AG04450 (cell line): Measurements from ENCODE around the gene PTPRCAP. TPM values are rescaled to one million over a fixed set of nuclear protein-coding genes. Genes with fewer than 3 reads are reported as not detected.
A peak's percentile ranks its signal among the peaks of the same experiment; 100 is the strongest.

Source experiments
- CTCF ChIA-PET: fragments of 300-600, 350-600 bp; formaldehyde crosslinking; extraction: SDS; loops from one replicate; lab custom pipeline; 2022; ENCODE audit warnings: antibody characterized with exemption, inconsistent platforms; lab: Charles Lee
- POLR2A ChIA-PET: fragments of 350-600 bp; formaldehyde crosslinking; extraction: SDS; loops from one replicate; lab custom pipeline; 2021; ENCODE audit warnings: antibody characterized with exemption, inconsistent platforms; lab: Yijun Ruan, JAX
- DNase-seq: peaks from one replicate; pipeline ENCODE4 v3.0.0-alpha.2; 2011; ENCODE audit warnings: low read depth, low spot score
- H3K27ac ChIP-seq: one replicate; pipeline ENCODE4 v1.5.1; 2012; ENCODE audit warnings: low read depth, low read length, control low read depth
- H3K27me3 ChIP-seq: one replicate; pipeline ENCODE4 v1.6.0; 2012; ENCODE audit warnings: low read length; ENCODE audit not compliant: control insufficient read depth, insufficient read depth
- H3K4me3 ChIP-seq: 2 replicates; pipeline ENCODE4 v1.5.1; 2011; ENCODE audit warnings: mild to moderate bottlenecking, low read depth, low read length, control low read depth
- H3K9me3 ChIP-seq: 2 replicates; pipeline ENCODE4 v1.5.1; 2012; ENCODE audit warnings: low read length; ENCODE audit not compliant: control insufficient read depth, insufficient read depth
- polyA plus RNA-seq: library from polyadenylated mRNA; depleted of rRNA; stranded (reverse); fragments of >200 nt; gene quantifications from 2 replicates; pipeline ENCODE4 v1.2.3, GENCODE V29; 2011
- TF ChIP-seq, protein P1 (sequence below): IDR thresholded peaks from 2 replicates; pipeline ENCODE4 v1.5.1; 2011; ENCODE audit warnings: low read depth, low read length, control low read depth, inconsistent platforms

PTPRCAP gene
- polyA plus RNA-seq, 1 experiment, result 0.07 TPM

DNA sequence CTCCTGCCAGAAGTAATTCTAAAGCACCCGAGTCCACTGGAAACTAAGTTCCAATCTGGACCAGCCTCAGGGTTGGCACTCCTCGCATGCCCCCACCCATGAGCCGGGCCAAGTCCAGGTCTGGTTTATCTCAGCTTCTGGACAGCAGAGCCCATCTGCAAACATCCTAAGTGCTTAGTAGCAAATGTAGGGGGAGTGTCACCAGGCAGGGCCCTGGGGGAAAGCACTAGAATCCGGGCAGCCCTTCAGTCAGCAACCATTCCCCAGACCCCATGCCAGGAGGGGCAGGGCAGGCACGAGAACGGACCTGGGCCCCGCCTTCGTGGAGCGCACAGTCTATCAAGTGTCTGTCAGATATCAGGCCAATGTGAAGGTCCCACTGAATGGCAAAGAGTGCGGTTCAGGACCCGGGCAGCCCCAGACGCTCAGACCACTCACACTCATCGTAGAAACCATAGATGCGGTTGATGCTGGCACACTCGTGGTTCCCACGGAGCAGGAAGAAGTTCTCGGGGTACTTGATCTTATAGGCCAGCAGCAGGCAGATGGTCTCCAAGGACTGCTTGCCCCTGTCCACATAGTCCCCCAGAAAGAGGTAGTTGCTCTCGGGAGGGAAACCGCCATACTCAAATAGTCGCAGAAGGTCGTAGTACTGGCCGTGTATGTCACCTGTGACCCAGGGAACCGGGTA lies 37.1 kb downstream of the PTPRCAP start:
- POLR2A ChIA-PET, result interaction anchor here (0.6 to 2.5 kb wide), 3 partner anchors 8 to 28 kb away, joined by 3 to 30 read pairs (median 5); partner anchors contain the start of genes CLCF1, RAD9A and RPS6KB2
- TF ChIP-seq, protein P1, sequence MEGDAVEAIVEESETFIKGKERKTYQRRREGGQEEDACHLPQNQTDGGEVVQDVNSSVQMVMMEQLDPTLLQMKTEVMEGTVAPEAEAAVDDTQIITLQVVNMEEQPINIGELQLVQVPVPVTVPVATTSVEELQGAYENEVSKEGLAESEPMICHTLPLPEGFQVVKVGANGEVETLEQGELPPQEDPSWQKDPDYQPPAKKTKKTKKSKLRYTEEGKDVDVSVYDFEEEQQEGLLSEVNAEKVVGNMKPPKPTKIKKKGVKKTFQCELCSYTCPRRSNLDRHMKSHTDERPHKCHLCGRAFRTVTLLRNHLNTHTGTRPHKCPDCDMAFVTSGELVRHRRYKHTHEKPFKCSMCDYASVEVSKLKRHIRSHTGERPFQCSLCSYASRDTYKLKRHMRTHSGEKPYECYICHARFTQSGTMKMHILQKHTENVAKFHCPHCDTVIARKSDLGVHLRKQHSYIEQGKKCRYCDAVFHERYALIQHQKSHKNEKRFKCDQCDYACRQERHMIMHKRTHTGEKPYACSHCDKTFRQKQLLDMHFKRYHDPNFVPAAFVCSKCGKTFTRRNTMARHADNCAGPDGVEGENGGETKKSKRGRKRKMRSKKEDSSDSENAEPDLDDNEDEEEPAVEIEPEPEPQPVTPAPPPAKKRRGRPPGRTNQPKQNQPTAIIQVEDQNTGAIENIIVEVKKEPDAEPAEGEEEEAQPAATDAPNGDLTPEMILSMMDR, result no peak
- Histone ChIP-seq H3K9me3 (peaks cover 3% of the 10 kb centered on the region; the same call in 1 of the 2 replicates), H3K27ac (no peak overlapping the region), H3K27me3 (no peaks in the 10 kb centered on the region), H3K4me3 (peak overlapping the region; percentile 91)
- no peak for DNase-seq
- CTCF ChIA-PET, result interaction anchor here (1.0 to 3.1 kb wide), 7 partner anchors 9 to 68 kb away, joined by 3 to 23 read pairs (median 9); partner anchors contain the start of genes POLD4, RAD9A, RPS6KB2 and TMEM134

DNA sequence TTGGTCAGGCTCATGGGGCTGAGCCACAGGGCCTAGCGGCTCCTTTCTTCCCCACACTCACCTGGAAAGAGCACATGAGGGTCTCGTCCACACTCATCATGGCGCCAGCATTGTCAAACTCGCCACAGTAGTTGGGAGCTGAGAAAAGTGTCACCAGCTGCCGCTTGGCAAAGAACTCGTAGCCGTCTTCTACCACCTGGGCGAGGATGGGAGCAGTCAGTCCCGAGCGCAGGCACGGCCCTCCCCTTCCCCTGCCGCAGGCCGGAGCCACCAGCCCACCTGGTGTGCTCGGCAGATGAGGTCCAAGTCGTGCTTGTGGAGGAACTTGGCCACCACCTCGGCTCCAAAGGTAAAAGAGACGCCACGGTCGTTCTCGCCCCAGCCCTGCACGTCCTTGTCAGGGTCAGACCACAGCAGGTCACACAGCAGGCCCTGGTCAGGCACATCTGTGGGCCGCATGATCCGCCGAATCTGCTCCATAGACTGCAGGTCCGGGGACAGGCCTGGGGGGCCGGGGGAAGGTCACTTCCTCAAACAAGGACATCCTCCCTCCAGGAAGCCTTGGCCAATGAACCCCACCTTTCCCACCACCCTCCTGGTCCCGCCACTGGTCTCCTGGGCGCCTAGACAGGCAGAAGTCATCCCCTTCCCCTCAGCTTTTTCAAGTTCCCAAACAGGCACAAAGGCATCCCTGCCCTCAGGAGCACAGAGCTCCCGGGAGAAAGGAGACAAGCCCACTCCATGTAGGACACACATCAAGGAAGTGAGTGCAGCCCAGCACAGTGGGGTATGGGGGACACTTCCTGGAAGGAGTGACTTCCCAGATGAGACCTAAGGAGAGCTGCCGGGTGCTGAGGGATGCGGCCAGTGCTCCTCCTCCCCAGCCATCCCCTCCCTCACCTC lies 38.6 kb downstream of the PTPRCAP start:
- Histone ChIP-seq H3K9me3 (peaks cover 3% of the 10 kb centered on the region; the same call in 1 of the 2 replicates), H3K27me3 (no peaks in the 10 kb centered on the region), H3K27ac (no peak overlapping the region), H3K4me3 (0 out of 2 replicates have a peak overlapping the region, but pooled peaks have one; percentile 2)
- ChIA-PET CTCF (no interaction called here), POLR2A (no interaction called here)
- TF ChIP-seq, protein P1, result no peak
- no peak for DNase-seq

- ChIA-PET POLR2A (no interaction called here), CTCF (no interaction called here)
- Histone ChIP-seq H3K9me3 (peaks cover 3% of the 10 kb centered on the region; the same call in 1 of the 2 replicates), H3K4me3 (no peak overlapping the region), H3K27ac (no peak overlapping the region), H3K27me3 (no peaks in the 10 kb centered on the region)
- DNase-seq, result no peak
- TF ChIP-seq, protein P1, result no peak
Observed at GRCh38 chr11:67397986-67398660, 39.4 kb downstream of the PTPRCAP start.

- Histone ChIP-seq H3K4me3 (no peak overlapping the region), H3K9me3 (peaks cover 3% of the 10 kb centered on the region; the same call in 1 of the 2 replicates), H3K27ac (no peak overlapping the region), H3K27me3 (no peaks in the 10 kb centered on the region)
- TF ChIP-seq, protein P1, result no peak
- no peak for DNase-seq
- ChIA-PET CTCF (no interaction called here), POLR2A (no interaction called here)
Observed at GRCh38 chr11:67397536-67397935, 39.9 kb downstream of the PTPRCAP start.
